OCI-LY3 (cell line): Measurements from ENCODE around the gene RNH1.

Experiments used
- EZH2phosphoT487 ChIP-seq: fragments of 200-600 bp; shearing (Covaris generic); IDR thresholded peaks from 2 replicates; pipeline ENCODE4 v1.6.1; 2018; ENCODE audit warnings: antibody characterized with exemption, mixed run types, low read depth
- TF ChIP-seq, protein P1 (sequence below): fragments of 200-600, 300-600 bp; sonication (generic); IDR thresholded peaks from 2 replicates; pipeline ENCODE4 v1.5.1; 2014; ENCODE audit warnings: antibody characterized with exemption, low read length, low read depth

DNA sequence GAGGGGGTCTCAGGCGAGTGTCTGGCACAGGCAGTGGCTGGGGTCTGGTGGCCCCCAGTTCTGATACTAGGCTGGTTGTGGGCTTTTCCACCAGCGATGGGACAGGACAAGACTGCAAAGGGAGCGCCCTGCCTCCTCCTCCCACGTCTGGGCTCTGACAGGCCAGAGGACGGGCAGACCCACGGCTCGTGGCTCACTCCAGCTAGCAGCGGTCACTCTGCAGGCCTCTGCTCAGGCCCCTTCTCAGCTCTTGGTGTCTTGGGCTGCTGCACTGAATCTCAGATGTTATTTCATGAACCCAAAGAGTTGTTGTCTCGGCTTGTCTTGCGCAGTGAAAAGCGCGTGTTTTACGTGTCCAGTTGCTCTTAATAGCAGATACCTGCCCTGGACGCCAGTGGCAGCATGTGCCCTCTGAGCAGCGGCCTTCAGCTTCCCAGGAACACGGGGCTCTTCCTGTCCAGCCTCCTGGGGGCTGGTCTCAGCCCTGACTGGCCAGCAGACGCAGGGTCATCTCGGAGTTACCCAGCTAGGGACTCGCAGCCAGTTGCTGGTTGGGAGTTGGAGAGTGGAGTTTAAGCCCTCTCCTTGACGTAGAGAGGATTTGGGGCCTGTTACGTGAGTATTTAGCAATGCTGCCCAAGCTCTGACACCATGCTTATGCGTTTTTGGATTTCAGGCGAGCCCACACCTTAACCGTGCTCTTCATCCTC, 47.4 kb downstream of the RNH1 start:
- TF ChIP-seq, protein P1, sequence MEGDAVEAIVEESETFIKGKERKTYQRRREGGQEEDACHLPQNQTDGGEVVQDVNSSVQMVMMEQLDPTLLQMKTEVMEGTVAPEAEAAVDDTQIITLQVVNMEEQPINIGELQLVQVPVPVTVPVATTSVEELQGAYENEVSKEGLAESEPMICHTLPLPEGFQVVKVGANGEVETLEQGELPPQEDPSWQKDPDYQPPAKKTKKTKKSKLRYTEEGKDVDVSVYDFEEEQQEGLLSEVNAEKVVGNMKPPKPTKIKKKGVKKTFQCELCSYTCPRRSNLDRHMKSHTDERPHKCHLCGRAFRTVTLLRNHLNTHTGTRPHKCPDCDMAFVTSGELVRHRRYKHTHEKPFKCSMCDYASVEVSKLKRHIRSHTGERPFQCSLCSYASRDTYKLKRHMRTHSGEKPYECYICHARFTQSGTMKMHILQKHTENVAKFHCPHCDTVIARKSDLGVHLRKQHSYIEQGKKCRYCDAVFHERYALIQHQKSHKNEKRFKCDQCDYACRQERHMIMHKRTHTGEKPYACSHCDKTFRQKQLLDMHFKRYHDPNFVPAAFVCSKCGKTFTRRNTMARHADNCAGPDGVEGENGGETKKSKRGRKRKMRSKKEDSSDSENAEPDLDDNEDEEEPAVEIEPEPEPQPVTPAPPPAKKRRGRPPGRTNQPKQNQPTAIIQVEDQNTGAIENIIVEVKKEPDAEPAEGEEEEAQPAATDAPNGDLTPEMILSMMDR = no peak
- TF ChIP-seq EZH2phosphoT487 = no peak
